GM11168 (cell line): ENCODE results near the gene LRRC3.
"Not testable (repeated sequence)": the region's sequence is repeated elsewhere in the genome, so short reads cannot be mapped to it uniquely, and the experiment has no call there.

Experiments
- in situ Hi-C: fragments of 300-500 bp; cut with MboI; formaldehyde crosslinking; loops from one replicate; pipeline ENCODE4 v1.12.0; 2022; ENCODE audit warnings: low sequenced_read_pairs; ENCODE audit not compliant: unreplicated experiment

The LRRC3 gene

GRCh38 chr21:44492567-44493385 is 37.5 kb downstream of the LRRC3 start:
- in situ Hi-C loops, result no loop called here

- in situ Hi-C loops, result no loop called here
Observed at GRCh38 chr21:44494418-44494817, 39.1 kb downstream of the LRRC3 start.

DNA sequence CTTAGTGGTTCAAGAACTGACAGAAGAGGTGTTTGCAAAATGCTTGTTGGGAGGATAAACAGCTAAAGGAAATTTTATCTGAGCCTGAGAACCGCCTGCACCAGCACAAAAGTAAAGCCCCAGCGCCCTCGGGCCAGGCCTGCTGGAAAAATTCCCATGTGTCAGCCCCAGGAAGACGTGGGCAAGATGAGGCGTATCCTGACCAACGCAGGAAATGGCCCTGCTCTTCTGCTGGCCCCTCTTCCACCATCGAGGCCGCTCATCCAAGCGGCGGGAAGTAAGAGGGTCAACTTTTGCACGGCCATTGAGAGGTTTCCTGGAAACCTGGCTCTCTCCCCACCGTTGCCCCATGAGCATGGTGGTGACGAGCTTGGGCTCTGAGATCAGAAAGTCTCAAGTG is 39.6 kb downstream of the LRRC3 start:
- in situ Hi-C loops, result no loop called here

DNA sequence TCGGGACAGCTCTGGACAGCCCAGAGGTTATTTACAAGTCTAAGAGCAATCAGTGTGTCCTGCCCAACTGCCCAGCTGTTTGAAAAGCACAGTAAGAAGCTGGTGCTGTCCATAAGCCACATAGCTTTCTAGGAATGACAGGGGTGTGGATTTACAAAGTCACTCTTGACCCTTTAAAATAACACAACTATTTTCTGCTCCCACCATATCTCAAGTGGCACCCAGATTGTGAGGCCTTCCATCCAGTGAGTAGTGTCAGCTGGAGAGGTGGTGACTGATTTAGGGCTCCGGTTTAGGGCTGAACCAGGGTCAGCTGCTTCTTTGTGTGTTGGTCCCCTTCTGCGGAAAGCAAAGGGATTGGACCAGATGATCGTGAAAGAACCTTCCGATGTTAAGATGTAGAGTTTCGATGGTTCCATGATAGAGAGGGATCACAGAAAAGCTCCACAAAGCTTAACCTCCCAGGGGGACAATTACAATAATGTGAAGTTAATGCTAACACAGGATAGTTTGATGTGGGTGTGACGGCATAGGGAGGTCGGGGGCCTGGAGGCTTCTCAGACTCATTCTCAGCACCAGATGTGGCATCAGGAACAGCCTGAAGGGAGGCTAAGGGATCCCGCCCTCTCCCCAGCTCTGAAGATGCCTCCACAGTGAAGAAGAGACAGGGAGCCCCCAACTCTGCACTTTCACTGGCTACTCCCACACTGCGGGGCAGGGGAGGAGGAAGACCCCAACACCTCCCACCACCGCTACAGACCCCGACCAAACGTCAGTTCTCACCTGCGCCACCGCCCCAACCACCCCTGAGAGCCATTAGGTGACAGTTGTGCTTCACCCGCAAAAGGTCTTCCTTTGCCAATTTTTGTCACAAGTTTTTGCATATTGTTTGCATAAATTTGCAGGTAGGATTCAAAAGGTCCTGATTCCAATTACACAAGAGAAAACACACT is 40.6 kb downstream of the LRRC3 start:
- in situ Hi-C loops, result no loop called here

DNA sequence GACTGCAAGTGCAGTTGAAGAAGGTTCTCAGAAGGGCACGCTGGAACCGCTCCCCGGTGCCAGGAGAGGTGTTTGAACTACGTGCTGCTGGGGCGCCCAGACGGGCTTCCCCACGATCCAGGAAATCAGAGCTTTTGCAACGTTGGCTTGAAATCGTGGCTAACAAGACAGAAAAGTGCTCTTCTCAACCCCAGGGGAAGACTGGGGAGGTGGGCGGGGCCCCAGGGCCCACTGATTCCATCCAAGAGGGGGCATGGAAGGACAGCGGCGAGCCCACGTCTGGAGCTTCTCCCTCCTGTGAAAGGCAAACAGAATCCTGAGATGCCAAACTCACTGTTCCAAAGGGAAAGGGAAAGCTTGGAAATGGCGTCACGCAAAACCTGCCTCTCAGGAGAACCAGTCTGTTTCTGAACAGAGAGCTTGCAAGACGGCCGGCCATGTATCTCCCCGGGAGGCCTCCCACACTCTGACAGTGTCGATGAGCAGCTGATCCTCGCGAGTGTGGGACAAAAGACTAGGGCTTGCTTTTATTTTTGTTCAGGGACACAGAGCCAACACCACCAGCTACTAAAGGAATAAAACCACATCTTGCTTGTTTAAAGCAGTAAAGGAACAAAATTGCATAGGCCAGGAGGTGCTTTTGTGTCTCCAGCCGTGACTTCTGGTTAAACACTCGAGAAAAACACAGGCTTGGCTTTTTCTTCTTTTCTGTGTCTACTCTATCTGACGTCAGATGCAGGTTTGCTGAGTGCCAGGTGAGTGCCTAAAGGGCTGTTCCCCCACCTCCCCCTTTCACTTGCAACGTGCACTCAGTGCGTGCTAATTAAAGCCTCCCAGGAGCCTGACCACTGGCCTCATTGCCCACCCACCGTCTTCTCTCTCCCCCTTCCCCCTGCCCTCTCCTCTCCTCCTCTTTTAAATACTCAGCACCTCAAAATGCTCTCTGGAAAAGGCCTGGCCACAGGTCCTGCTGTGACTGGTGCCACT is 41.5 kb downstream of the LRRC3 start:
- in situ Hi-C loops, result no loop called here

GRCh38 chr21:44497703-44498126 is 42.4 kb downstream of the LRRC3 start:
- in situ Hi-C loops, result no loop called here

DNA sequence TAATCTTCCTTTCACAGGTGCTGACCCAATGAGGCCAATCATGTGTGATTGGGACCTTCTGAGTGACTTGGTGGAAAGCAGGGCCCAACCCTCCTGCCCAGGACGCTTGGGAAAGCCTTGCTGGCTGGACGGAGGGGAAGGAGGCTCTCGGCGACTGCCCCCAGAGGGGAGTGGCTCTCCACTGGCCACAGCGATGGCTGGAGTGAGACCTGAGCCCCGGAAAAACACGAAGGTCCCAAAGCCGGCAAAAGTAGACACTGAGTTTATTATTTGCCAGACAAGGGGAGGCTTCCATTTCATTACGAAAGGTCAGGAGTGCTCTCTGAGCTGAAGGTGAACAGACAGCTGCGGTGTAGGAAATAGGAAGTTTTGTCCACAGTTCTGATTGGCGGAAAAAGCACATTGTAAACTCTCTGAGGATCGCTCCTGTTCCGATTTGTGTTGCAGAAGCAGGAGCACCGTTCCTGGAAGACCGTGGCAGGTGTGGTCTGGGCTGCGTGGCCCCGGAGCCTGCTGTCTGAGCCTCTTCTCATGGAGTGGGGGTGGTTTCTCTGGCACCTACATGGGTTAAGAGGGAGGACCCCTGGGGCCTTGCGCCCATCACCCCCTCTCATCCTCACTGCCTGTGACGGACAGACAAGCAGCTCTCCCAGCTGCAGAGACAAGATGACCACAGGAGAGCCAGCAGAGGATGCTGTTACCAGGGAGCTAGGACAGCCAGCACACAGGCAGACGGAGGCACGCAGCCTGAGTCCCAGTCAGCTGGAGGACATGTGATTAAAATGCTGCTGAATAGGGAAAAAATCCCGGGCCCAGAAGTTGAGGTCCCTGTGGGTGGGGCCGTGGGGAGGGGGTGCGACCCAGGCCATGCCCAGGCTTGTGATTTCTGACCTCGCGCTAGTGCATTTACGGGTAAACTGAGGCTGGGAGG is 43.2 kb downstream of the LRRC3 start:
- in situ Hi-C loops, result no loop called here

- in situ Hi-C loops, result no loop called here
Observed at GRCh38 chr21:44499211-44499560, 43.9 kb downstream of the LRRC3 start.

DNA sequence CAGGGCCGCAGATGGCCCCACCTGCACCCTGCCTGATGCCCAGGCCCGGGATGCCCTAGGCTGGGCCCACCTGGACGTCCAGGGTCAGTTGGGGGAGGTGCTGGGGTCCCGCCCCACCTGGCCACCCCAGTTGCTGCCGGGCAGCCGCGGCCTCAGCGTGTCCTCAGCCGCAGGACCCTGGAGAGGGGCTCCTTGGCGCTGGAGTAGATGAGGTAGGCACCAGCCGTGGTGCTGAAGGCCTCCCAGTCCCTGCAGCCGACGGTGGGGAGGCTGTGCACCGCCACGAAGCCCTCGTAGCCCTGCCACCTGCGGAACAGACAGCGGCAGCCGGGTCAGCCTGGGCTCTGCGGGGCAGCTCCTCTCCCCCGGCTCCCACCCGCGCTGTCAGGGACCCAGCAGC is 44.3 kb downstream of the LRRC3 start:
- in situ Hi-C loops, result no loop called here

GRCh38 chr21:44500111-44500510 is 44.8 kb downstream of the LRRC3 start:
- in situ Hi-C loops, result no loop called here

- in situ Hi-C loops, result no loop called here
Observed at GRCh38 chr21:44502171-44502958, 47.1 kb downstream of the LRRC3 start.

DNA sequence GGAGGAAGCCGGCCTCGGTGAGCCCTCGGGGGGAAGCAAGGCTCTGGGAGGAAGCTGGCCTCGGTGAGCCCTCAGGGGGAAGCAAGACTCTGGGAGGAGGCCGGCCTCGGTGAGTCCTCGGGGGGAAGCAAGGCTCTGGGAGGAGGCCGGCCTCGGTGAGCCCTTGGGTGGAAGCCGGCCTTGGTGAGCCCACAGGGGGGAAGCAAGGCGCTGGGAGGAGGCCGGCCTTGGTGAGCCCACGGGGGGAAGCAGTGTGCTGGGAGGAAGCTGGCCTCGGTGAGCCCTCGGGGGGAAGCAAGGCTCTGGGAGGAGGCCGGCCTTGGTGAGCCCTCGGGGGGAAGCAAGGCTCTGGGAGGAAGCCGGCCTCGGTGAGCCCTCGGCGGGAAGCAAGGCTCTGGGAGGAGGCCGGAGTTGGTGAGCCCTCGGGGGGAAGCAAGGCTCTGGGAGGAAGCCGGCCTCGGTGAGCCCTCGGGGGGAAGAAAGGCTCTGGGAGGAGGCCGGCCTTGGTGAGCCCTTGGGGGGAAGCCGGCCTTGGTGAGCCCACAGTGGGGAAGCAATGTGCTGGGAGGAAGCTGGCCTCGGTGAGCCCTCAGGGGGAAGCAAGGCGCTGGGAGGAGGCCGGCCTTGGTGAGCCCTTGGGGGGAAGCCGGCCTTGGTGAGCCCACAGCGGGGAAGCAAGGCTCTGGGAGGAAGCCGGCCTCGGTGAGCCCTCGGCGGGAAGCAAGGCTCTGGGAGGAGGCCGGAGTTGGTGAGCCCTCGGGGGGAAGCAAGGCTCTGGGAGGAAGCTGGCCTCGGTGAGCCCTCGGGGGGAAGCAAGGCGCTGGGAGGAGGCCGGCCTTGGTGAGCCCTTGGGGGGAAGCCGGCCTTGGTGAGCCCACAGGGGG is 47.9 kb downstream of the LRRC3 start:
- in situ Hi-C loops, result not testable (repeated sequence)

DNA sequence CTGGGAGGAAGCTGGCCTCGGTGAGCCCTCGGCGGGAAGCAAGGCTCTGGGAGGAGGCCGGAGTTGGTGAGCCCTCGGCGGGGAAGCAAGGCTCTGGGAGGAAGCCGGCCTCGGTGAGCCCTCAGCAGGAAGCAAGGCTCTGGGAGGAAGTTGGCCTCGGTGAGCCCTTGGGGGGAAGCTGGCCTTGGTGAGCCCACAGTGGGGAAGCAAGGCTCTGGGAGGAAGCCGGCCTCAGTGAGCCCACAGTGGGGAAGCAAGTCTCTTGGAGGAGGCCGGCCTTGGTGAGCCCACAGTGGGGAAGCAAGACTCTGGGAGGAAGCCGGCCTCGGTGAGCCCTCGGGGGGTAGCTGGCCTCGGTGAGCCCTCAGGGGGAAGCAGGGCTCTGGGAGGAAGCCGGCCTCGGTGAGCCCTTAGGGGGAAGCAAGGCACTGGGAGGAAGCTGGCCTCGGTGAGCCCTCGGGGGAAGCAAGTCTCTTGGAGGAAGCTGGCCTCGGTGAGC is 48.6 kb downstream of the LRRC3 start:
- in situ Hi-C loops, result no loop called here

GRCh38 chr21:44505673-44506278 is 50.5 kb downstream of the LRRC3 start:
- in situ Hi-C loops, result no loop called here

GRCh38 chr21:44506279-44507255 is 51.3 kb downstream of the LRRC3 start:
- in situ Hi-C loops, result no loop called here
